Lower leg skin (tissue), 4 donors: ENCODE measurements around the gene UQCRHL. TPM values are rescaled to one million over a fixed set of nuclear protein-coding genes. Genes with fewer than 3 reads are reported as not detected.

Experiments used
- DNase-seq, 2 donors: peaks; one replicate each; pipeline ENCODE4 v3.0.0-alpha.2; 2019; ENCODE audit warnings: low spot score in 2 of 2
- H3K4me3 ChIP-seq: fragments of 200-600 bp; sonication (generic); 2 replicates; pipeline ENCODE4 v1.5.1; 2017; ENCODE audit warnings: mild to moderate bottlenecking, low read depth; ENCODE audit not compliant: poor library complexity, severe bottlenecking
- CTCF ChIP-seq, 3 donors: fragments of 450-650 bp; IDR thresholded peaks; one replicate each; pipeline ENCODE4 v1.5.1; 2016; ENCODE audit warnings: antibody characterized with exemption in 3 of 3, mild to moderate bottlenecking in 3 of 3, moderate library complexity in 2 of 3
- POLR2A ChIP-seq, 2 donors: fragments of 450-650 bp; IDR thresholded peaks; one replicate each; pipeline ENCODE4 v1.6.1; 2016 to 2017; ENCODE audit warnings: antibody characterized with exemption in 2 of 2, mild to moderate bottlenecking in 1 of 2, moderate library complexity in 1 of 2
- WGBS, 2 donors: methylation state at CpG; one replicate each; pipeline ENCODE4 v1.1.5; 2018; 5-methylcytosine and 5-hydroxymethylcytosine counted together
- intact Hi-C: fragments of 100-400 bp; cut with DNase I; formaldehyde crosslinking; loops from one replicate; pipeline ENCODE4 v1.15.0; 2023; ENCODE audit warnings: low total_unique reads
- total RNA-seq, 4 donors: library from RNA; depleted of rRNA; stranded (reverse); fragments of >200 nt; gene quantifications; one replicate each; pipeline ENCODE4 v1.1.0, GENCODE V29; 2016

Gene UQCRHL
- total RNA-seq, 4 donors from 2014 or later = 0.62 to 1.4 (median 0.94) TPM

GRCh38 chr1:15807121-15807520, 328 bp downstream of the UQCRHL start:
- no peak for TF ChIP-seq CTCF (IDR thresholded peaks at IDR 0.05)
- TF ChIP-seq POLR2A (IDR thresholded peaks at IDR 0.05) = no peak
- intact Hi-C loops = no loop called here
- 85% methylated on average over 10 of the region's 10 CpGs for WGBS, 2 donors
- DNase-seq = no peak
- H3K4me3 ChIP-seq = no peak overlapping the region

GRCh38 chr1:15804060-15804459, 3.4 kb downstream of the UQCRHL start:
- intact Hi-C loops = no loop called here
- no peak overlapping the region for H3K4me3 ChIP-seq
- TF ChIP-seq POLR2A (IDR thresholded peaks at IDR 0.05) (no peak), CTCF (IDR thresholded peaks at IDR 0.05) (no peak)
- no peak for DNase-seq
- WGBS, 2 donors = 88% methylated on average over 8 of the region's 8 CpGs

DNA sequence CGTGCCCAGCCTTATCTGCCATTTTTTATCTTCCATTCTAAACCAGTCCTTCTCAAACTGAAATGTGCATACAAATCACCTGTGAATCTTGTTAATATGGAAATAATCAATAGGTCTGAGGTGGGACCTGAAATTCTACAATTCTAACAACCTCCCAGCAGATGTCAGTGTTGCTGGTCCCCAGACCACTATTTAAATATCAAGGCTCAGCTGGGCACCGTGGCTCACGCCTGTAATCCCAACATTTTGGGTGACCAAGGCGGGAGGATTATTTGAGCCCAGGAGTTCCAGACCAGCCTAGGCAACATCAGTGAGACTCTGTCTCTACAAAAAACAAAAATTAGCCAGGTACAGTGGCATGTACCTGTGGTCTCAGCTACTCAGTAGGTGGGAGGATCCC, 4.1 kb downstream of the UQCRHL start:
- no peak for DNase-seq
- 50 to 57% methylated on average over 4 of the region's 4 CpGs for WGBS, 2 donors
- TF ChIP-seq CTCF (IDR thresholded peaks at IDR 0.05) = no peak
- no peak for TF ChIP-seq POLR2A (IDR thresholded peaks at IDR 0.05)
- intact Hi-C loops = no loop called here
- no peak overlapping the region for H3K4me3 ChIP-seq

DNA sequence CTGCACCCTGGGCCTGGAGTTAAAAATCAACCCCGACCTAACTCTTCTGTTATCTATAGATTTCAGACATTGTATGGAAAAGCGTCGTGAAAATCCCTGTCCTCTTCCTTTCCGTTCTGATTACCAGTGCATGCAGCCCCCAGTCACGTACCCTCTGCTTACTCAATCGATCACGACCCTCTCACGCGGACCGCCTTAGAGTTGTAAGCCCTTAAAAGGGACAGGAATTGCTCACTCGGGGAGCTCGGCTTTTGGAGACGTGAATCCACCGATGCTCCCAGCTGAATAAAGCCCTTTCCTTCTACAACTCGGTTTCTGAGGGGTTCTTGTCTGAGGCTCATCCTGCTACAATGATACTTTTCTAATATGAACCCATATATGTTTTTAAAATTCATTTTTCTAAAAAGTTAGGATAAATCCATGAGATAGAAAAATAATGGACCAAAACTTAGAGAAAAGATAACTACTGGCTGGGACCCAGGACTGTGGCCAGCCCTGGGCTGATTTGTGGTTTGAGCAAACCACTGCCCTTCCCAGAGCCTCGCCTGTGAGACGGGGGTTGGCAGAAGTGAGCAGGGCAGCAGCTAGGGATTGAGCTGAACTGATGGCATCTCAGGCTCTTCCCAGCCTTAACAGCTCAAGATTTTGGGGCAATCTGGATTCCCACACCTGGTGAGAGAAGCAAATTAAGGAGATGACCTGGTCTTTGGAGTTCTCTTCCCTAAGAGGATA, 5.0 kb downstream of the UQCRHL start:
- H3K4me3 ChIP-seq = no peak overlapping the region
- WGBS, 2 donors = 85 to 86% methylated on average over 17 of the region's 17 CpGs
- intact Hi-C loops = no loop called here
- TF ChIP-seq CTCF (IDR thresholded peaks at IDR 0.05) (no peak), POLR2A (IDR thresholded peaks at IDR 0.05) (no peak)
- DNase-seq = no peak

- WGBS, 2 donors = 12 to 39% methylated on average over 19 to 22 of the region's 22 CpGs
- no peak overlapping the region for H3K4me3 ChIP-seq
- no peak for TF ChIP-seq POLR2A (IDR thresholded peaks at IDR 0.05)
- TF ChIP-seq CTCF (IDR thresholded peaks at IDR 0.05) = no peak
- intact Hi-C loops = no loop called here
- DNase-seq = peak; percentile 48 to 87
Observed at GRCh38 chr1:15799928-15800835, 7.3 kb downstream of the UQCRHL start.
